Brain microvascular endothelial cell (primary cell): ENCODE measurements around the gene COX7C.
"Not testable (repeated sequence)": the region's sequence is repeated elsewhere in the genome, so short reads cannot be mapped to it uniquely, and the experiment has no call there.

Source experiments
- DNase-seq: peaks from one replicate; pipeline ENCODE4 v3.0.0-alpha.2; 2020
- H3K27ac ChIP-seq: fragments of 250-450 bp; sonication (Bioruptor Pico); 2 replicates; pipeline ENCODE4 v1.5.1; 2020; ENCODE audit warnings: mild to moderate bottlenecking, moderate library complexity
- H3K27me3 ChIP-seq: fragments of 250-450 bp; sonication (Bioruptor Pico); replicated peaks from 2 replicates; pipeline ENCODE4 v1.5.1; 2020; ENCODE audit warnings: mild to moderate bottlenecking
- H3K36me3 ChIP-seq: fragments of 250-450 bp; sonication (Bioruptor Pico); replicated peaks from 2 replicates; pipeline ENCODE4 v1.5.1; 2020; ENCODE audit warnings: mild to moderate bottlenecking
- H3K4me3 ChIP-seq: 2 replicates; pipeline ENCODE4 v1.5.1; 2011; ENCODE audit warnings: low read depth, mild to moderate bottlenecking, control low read depth, low read length, moderate library complexity
- CTCF ChIP-seq: IDR thresholded peaks from 2 replicates; pipeline ENCODE4 v1.5.1; 2011; ENCODE audit warnings: low read depth, mild to moderate bottlenecking, moderate library complexity, low read length, control low read depth, inconsistent platforms; ENCODE audit errors: missing control alignments
- in situ Hi-C: cut with HindIII; loops from 2 replicates; pipeline ENCODE4 v1.10.0; 2017; ENCODE audit warnings: low sequenced_read_pairs, low pct_ligation_motif_present

Gene COX7C

GRCh38 chr5:86649832-86650505 lies 32.2 kb downstream of the COX7C start:
- no peak for TF ChIP-seq CTCF
- H3K27me3 ChIP-seq = no peaks in the 10 kb centered on the region
- H3K27ac ChIP-seq = no peak overlapping the region
- no peaks in the 10 kb centered on the region for H3K36me3 ChIP-seq
- DNase-seq = no peak
- H3K4me3 ChIP-seq = no peak overlapping the region
- in situ Hi-C loops = no loop called here

GRCh38 chr5:86660771-86661170 lies 43.0 kb downstream of the COX7C start:
- DNase-seq, H3K27ac ChIP-seq, H3K36me3 ChIP-seq, in situ Hi-C loops, H3K27me3 ChIP-seq, H3K4me3 ChIP-seq: not testable (repeated sequence)

GRCh38 chr5:86664173-86664572 lies 46.4 kb downstream of the COX7C start:
- no peaks in the 10 kb centered on the region for H3K27me3 ChIP-seq
- no peak for DNase-seq
- H3K4me3 ChIP-seq = no peak overlapping the region
- in situ Hi-C loops = no loop called here
- H3K27ac ChIP-seq = no peak overlapping the region
- no peaks in the 10 kb centered on the region for H3K36me3 ChIP-seq
- TF ChIP-seq CTCF = no peak

- no peak overlapping the region for H3K4me3 ChIP-seq
- no peak overlapping the region for H3K27ac ChIP-seq
- no peak for DNase-seq
- TF ChIP-seq CTCF = no peak
- in situ Hi-C loops = no loop called here
- no peaks in the 10 kb centered on the region for H3K36me3 ChIP-seq
- no peaks in the 10 kb centered on the region for H3K27me3 ChIP-seq
Measured at GRCh38 chr5:86665984-86666760, 48.4 kb downstream of the COX7C start.

GRCh38 chr5:86666981-86667380 lies 49.2 kb downstream of the COX7C start:
- no peaks in the 10 kb centered on the region for H3K27me3 ChIP-seq
- H3K36me3 ChIP-seq = no peaks in the 10 kb centered on the region
- TF ChIP-seq CTCF = no peak
- no peak for DNase-seq
- no peak overlapping the region for H3K4me3 ChIP-seq
- in situ Hi-C loops = no loop called here
- H3K27ac ChIP-seq = no peak overlapping the region
